Measurements from ENCODE around the gene NOVA2. TPM values are rescaled to one million over a fixed set of nuclear protein-coding genes. Genes with fewer than 3 reads are reported as not detected.

Gene NOVA2
- total RNA-seq, 1 experiment from 2014 or later: 2.5 TPM

GRCh38 chr19:45990113-45990728 is 16.6 kb upstream of the NOVA2 start:
- POLR2A ChIA-PET: no interaction called here
- no peak for DNase-seq (ENCODE audit: low read depth, low spot score)
- Histone ChIP-seq H3K4me1 (ENCODE audit: control insufficient read depth in 1 of 2, insufficient read depth in 2 of 2, low read length in 2 of 2) (peaks cover 5 to 7% of the 10 kb centered on the region in 2 experiments; a peak in 2 of 4 replicates), H3K4me3 (replicated peaks in 1 of 2; ENCODE audit: low read depth in 1 of 2, low read length in 2 of 2) (no peak overlapping the region), H2AFZ (ENCODE audit: low read depth, low read length, poor library complexity, severe bottlenecking) (no peak overlapping the region), H3K9me3 (ENCODE audit: control insufficient read depth in 1 of 2, insufficient read depth in 1 of 2, low read depth in 1 of 2, low read length in 2 of 2) (no peaks in the 10 kb centered on the region), H4K20me1 (ENCODE audit: insufficient read depth) (no peaks in the 10 kb centered on the region), H3K9ac (ENCODE audit: low read length) (no peak overlapping the region), H3K36me3 (ENCODE audit: control insufficient read depth in 1 of 2, insufficient read depth in 2 of 2, low read length in 2 of 2) (no peaks in the 10 kb centered on the region), H3K79me2 (ENCODE audit: insufficient read depth, low read length) (no peaks in the 10 kb centered on the region), H3K9me2 (ENCODE audit: insufficient read depth) (no peaks in the 10 kb centered on the region), H3K27ac (ENCODE audit: low read depth, low read length) (no peak overlapping the region), H3K27me3 (ENCODE audit: insufficient read depth, low read length) (no peaks in the 10 kb centered on the region), H3K4me2 (ENCODE audit: low read length) (no peak overlapping the region)
- no TSS peak for BruUV-seq (replicated peaks)
- no peak for ATAC-seq
- intact Hi-C loops (cut with micrococcal nuclease): no loop called here
- TF ChIP-seq MAX (IDR thresholded peaks at IDR 0.05) (no peak), SRF (IDR thresholded peaks at IDR 0.05; ENCODE audit: low read depth) (no peak), CEBPB (IDR thresholded peaks at IDR 0.05; ENCODE audit: low read depth) (no peak), POLR2A (IDR thresholded peaks at IDR 0.05; ENCODE audit: borderline replicate concordance, extremely low read depth, insufficient read depth, insufficient read length) (no peak), YY1 (IDR thresholded peaks at IDR 0.05; ENCODE audit: extremely low read depth, insufficient replicate concordance, low read depth, low read length) (no peak), ATF3 (IDR thresholded peaks at IDR 0.05) (no peak), CBX3 (IDR thresholded peaks at IDR 0.05; ENCODE audit: low read depth) (no peak), EZH2phosphoT487 (IDR thresholded peaks at IDR 0.05; ENCODE audit: borderline replicate concordance) (no peak), ZFX (IDR thresholded peaks at IDR 0.05) (no peak), SP1 (IDR thresholded peaks at IDR 0.05; ENCODE audit: low read depth) (no peak), ZNF274 (IDR thresholded peaks at IDR 0.05; ENCODE audit: low read depth, low read length) (no peak), REST (IDR thresholded peaks at IDR 0.05; ENCODE audit: low read depth) (no peak), ELF1 (IDR thresholded peaks at IDR 0.05; ENCODE audit: borderline replicate concordance, low read depth) (no peak), SIN3A (IDR thresholded peaks at IDR 0.05; ENCODE audit: low read depth) (no peak), FOSL1 (IDR thresholded peaks at IDR 0.05; ENCODE audit: low read depth) (no peak), EZH2 (IDR thresholded peaks at IDR 0.05) (no peak), TCF7L2 (IDR thresholded peaks at IDR 0.05; ENCODE audit: borderline replicate concordance, extremely low read depth, insufficient read depth, insufficient read length) (no peak), ZBTB33 (IDR thresholded peaks at IDR 0.05; ENCODE audit: extremely low read depth, insufficient replicate concordance, low read length) (no peak), POLR2AphosphoS5 (IDR thresholded peaks at IDR 0.05; ENCODE audit: low read depth, low read length) (no peak), JUND (IDR thresholded peaks at IDR 0.05) (no peak)
- CTCF ChIA-PET: no interaction called here
- RAD21 ChIA-PET (ENCODE audit: low non-redundant PET in 1 of 2, low total read pairs in 2 of 2, uncharacterized antibody in 2 of 2, unreplicated experiment in 2 of 2): no interaction called here
